Heart left ventricle (tissue), 16 donors: ENCODE measurements around the gene KRT38. TPM values are rescaled to one million over a fixed set of nuclear protein-coding genes. Genes with fewer than 3 reads are reported as not detected.

Experiments used
- ATAC-seq, 4 donors: fragments of 200-7000 bp; cut with Tn5 transposase; one replicate each; pipeline ENCODE4 v1.9.1; 2020 to 2022; ENCODE audit warnings: moderate library complexity in 4 of 4, mild to moderate bottlenecking in 3 of 4, moderate number of reproducible peaks in 1 of 4
- DNase-seq, 5 donors: peaks; one replicate each; pipeline ENCODE4 v3.0.0-alpha.2; 2020
- H3K27ac ChIP-seq, 12 donors: fragments of 200-600 bp; sonication (generic) in 4 of 12; one replicate each; pipeline versions ENCODE4 v1.5.0 to v1.8.0; 2016 to 2022; ENCODE audit warnings: mild to moderate bottlenecking in 2 of 12
- H3K27me3 ChIP-seq, 9 donors: fragments of 200-600 bp; sonication (generic) in 2 of 9; one replicate each; pipeline versions ENCODE4 v1.5.1 to v1.8.0; 2016 to 2022; ENCODE audit warnings: mild to moderate bottlenecking in 3 of 9
- H3K36me3 ChIP-seq, 9 donors: fragments of 200-600 bp; sonication (generic) in 2 of 9; one replicate each; pipeline versions ENCODE4 v1.5.0 to v1.8.0; 2018 to 2022; ENCODE audit warnings: mild to moderate bottlenecking in 2 of 9
- H3K4me1 ChIP-seq, 12 donors: fragments of 200-600 bp; sonication (generic) in 4 of 12; one replicate each; pipeline versions ENCODE4 v1.5.0 to v1.8.0; 2016 to 2022; ENCODE audit warnings: mild to moderate bottlenecking in 3 of 12
- H3K4me3 ChIP-seq, 12 donors: fragments of 200-600 bp; sonication (generic) in 4 of 12; one replicate each; pipeline versions ENCODE4 v1.5.0 to v1.8.0; 2017 to 2022; ENCODE audit warnings: mild to moderate bottlenecking in 9 of 12, moderate library complexity in 4 of 12
- H3K9me3 ChIP-seq, 12 donors: fragments of 200-600 bp; sonication (generic) in 4 of 12; one replicate each; pipeline versions ENCODE4 v1.5.0 to v1.8.0; 2016 to 2022; ENCODE audit warnings: mild to moderate bottlenecking in 1 of 12
- POLR2A ChIP-seq, 2 donors: fragments of 450-650 bp; IDR thresholded peaks; one replicate each; pipeline ENCODE4 v1.6.1; 2017; ENCODE audit warnings: antibody characterized with exemption in 2 of 2, mild to moderate bottlenecking in 2 of 2, moderate library complexity in 2 of 2
- WGBS, 4 donors: extraction: QIAGEN DNeasy Blood & Tissue Kit in 2 of 4; methylation state at CpG; one replicate each; pipeline versions ENCODE4 v1.1.5 to v1.1.7; 2013 to 2018; 5-methylcytosine and 5-hydroxymethylcytosine counted together
- intact Hi-C, 10 donors: fragments of 100-400 bp; cut with DNase I; formaldehyde crosslinking; loops; one replicate each; pipeline versions ENCODE4 v1.11.1 to v1.14.2; 2022
- polyA plus RNA-seq, 2 donors: library from polyadenylated mRNA; stranded (reverse); fragments of 200-250 nt; gene quantifications; one replicate each; pipeline ENCODE4 v1.2.3, GENCODE V29; 2013
- total RNA-seq, 9 donors: library from RNA; depleted of rRNA in 2 of 9; stranded (reverse); fragments of >200 nt in 2 of 9; fragmentation: NEBNext Ultra II Directional in 3 of 9; extraction: Animal tissue kit (Norgen Biotek cat#: 25700) in 3 of 9; gene quantifications; one replicate each; pipeline versions ENCODE4 v1.1.0 to v1.2.4, GENCODE V29; 2016 to 2023
- TF ChIP-seq, protein P1 (sequence below), 12 donors: fragments of 200-600 bp; sonication (generic) in 4 of 12; IDR thresholded peaks; one replicate each; pipeline versions ENCODE4 v1.5.0 to v1.8.0; 2018 to 2022; ENCODE audit warnings: antibody characterized with exemption in 12 of 12, mild to moderate bottlenecking in 5 of 12
- donor health status: ischemic (EF 13 %, LVEDD 7.1; RV severe dilation, severe dysfunction).
- donor health status: healthy with polysubstance abuse.
- donor health status: DM: no; HTN: yes; CAD: no.
- donor health status: DM: no; HTN: no; CAD: no.
- donor health status: ischemic (EF 25% LVEDD 6.9; RV normal size, moderate dysfunction).
- donor health status: ischemic (EF 25% LVEDD 5.7; RV mildly dilated, moderate dysfunction).
- donor health status: healthy.
- donor health status: DM: yes; HTN: yes; CAD: no.
- donor health status: ischemic (EF 35%, LVEDD 5.7; RV mildly dilated, moderate dysfunction).
- donor health status: nonischemic (EF 11% LVEDD 7.7; RV severe dilation, severe dysfunction).
- donor health status: DM: yes; HTN: yes; CAD: no.
- donor health status: PGD.
- donor health status: ischemic (EF 29% LVEDD 5.4; RV normal size, mild dysfunction).
- donor health status: nonischemic (EF 23%, LVEDD 6.1; RV moderate dilation, normal function).

KRT38 gene
- total and polyA plus RNA-seq, 11 donors = not detected

DNA sequence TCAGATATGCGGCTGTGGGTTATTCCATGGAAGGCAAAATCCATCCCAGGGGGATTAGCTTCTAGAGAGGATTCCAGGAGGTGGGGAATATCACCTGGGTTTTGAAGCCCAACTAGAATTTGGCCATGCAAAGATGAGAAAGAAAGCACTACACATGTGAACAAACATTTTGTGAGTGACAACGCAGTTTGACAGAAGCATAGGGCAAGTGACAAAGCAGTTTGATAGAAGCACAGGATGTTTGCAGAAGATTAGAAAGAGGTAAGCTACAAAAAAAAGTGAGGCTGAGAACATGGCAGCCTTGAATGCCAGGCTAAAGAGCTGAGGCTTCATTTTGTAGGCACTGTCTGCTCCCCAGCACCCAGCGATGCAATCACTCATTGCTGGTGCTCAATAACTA is 12.3 kb upstream of the KRT38 start:
- TF ChIP-seq, protein P1, sequence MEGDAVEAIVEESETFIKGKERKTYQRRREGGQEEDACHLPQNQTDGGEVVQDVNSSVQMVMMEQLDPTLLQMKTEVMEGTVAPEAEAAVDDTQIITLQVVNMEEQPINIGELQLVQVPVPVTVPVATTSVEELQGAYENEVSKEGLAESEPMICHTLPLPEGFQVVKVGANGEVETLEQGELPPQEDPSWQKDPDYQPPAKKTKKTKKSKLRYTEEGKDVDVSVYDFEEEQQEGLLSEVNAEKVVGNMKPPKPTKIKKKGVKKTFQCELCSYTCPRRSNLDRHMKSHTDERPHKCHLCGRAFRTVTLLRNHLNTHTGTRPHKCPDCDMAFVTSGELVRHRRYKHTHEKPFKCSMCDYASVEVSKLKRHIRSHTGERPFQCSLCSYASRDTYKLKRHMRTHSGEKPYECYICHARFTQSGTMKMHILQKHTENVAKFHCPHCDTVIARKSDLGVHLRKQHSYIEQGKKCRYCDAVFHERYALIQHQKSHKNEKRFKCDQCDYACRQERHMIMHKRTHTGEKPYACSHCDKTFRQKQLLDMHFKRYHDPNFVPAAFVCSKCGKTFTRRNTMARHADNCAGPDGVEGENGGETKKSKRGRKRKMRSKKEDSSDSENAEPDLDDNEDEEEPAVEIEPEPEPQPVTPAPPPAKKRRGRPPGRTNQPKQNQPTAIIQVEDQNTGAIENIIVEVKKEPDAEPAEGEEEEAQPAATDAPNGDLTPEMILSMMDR (IDR thresholded peaks at IDR 0.05) = no peak
- no peak for TF ChIP-seq POLR2A (IDR thresholded peaks at IDR 0.05)
- Histone ChIP-seq H3K27me3 (peaks cover 0 to 30% (median 5%) of the 10 kb centered on the region in 9 donors), H3K9me3 (peaks cover 0 to 8% (median 0%) of the 10 kb centered on the region in 12 donors), H3K4me3 (no peak overlapping the region), H3K36me3 (no peaks in the 10 kb centered on the region), H3K27ac (no peak overlapping the region), H3K4me1 (no peaks in the 10 kb centered on the region)
- intact Hi-C loops = no loop called here
- ATAC-seq (no peak), DNase-seq (no peak)
- WGBS, 4 donors = 88 to 92% (median 89%) methylated on average over 3 of the region's 3 CpGs

DNA sequence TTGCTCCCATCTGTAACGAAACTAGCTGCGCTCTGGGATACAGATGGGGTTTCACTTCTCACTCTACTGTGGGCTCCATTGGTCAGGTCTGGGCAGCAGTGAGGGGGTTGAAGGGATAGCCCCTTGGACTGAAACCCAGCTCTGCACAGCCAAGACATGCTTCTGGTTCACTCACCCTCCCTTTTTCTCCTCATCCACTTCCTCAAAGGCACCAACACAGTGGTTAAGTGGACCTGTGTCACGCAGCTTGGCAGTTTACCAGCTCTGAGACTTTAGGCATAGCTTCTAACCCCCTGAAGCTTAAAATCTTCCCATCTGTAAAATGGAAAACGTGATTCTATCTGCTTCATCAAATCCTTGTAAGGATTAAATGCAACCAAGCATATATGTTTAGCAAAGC is 11.5 kb upstream of the KRT38 start:
- WGBS, 4 donors = 53 to 61% (median 57%) methylated on average over 4 of the region's 4 CpGs
- Histone ChIP-seq H3K27ac (no peak overlapping the region), H3K36me3 (no peaks in the 10 kb centered on the region), H3K27me3 (peaks cover 0 to 35% (median 5%) of the 10 kb centered on the region in 9 donors), H3K9me3 (peaks cover 0 to 8% (median 0%) of the 10 kb centered on the region in 12 donors), H3K4me1 (no peaks in the 10 kb centered on the region), H3K4me3 (no peak overlapping the region)
- intact Hi-C loops = no loop called here
- DNase-seq (no peak), ATAC-seq (no peak)
- no peak for TF ChIP-seq POLR2A (IDR thresholded peaks at IDR 0.05)
- TF ChIP-seq, protein P1 (IDR thresholded peaks at IDR 0.05) = no peak

DNA sequence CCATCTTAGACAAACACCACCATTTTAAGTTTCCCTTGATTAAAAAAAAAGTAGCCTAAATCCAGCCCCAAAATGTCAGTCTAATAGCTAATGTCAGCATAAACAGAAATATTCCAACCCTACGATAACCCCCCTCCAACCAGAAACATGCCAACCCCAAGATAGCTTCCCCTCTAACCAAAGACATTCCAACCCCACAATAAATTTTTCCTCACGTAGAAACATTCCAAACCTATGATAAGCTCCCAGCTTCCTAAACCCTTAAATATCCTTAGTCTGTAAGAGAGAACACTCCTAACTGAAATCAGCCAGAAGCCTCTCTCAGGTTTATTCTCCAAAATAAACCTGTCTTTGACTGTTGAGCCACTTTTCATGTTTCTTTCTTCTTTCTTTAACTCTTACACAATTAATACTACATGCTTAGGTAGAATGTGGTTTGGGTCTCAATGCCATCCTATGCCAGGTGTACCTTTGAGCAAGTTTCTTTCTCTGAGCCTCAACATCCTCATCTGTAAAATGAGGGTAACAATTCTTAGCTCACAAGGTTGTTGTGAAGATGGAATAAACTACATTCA is 10.5 kb upstream of the KRT38 start:
- WGBS, 4 donors = 52 to 63% (median 56%) methylated on average over 2 of the region's 2 CpGs
- Histone ChIP-seq H3K27ac (no peak overlapping the region), H3K27me3 (peaks cover 0 to 39% (median 5%) of the 10 kb centered on the region in 9 donors), H3K4me1 (no peaks in the 10 kb centered on the region), H3K4me3 (no peak overlapping the region), H3K36me3 (no peaks in the 10 kb centered on the region), H3K9me3 (peaks cover 0 to 8% (median 0%) of the 10 kb centered on the region in 12 donors)
- intact Hi-C loops = no loop called here
- no peak for TF ChIP-seq POLR2A (IDR thresholded peaks at IDR 0.05)
- TF ChIP-seq, protein P1 (IDR thresholded peaks at IDR 0.05) = no peak
- no peak for ATAC-seq
- no peak for DNase-seq

DNA sequence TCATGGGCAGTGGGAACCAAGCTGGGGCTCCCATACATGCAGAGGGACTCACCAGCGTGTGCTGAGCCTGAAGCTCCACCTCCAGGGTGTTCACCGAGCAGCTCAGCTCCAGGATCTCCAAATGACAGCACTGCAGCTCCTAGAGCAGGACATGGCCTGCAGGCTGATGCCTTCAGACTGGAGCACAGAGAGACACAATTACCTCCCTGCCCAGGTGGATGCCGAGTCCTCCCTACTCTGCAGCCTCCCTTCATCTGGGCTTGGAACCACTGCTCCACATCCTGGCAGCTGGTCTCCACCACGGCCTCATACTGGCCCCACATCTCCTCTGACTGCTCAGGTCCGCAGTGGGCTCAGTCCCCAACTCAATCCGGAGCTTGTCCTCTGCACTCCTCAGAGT is 8.2 kb upstream of the KRT38 start:
- TF ChIP-seq, protein P1 (IDR thresholded peaks at IDR 0.05) = no peak
- TF ChIP-seq POLR2A (IDR thresholded peaks at IDR 0.05) = no peak
- H3K9me3 ChIP-seq = peaks cover 0 to 8% (median 0%) of the 10 kb centered on the region in 12 donors
- peaks cover 0 to 39% (median 6%) of the 10 kb centered on the region in 9 donors for H3K27me3 ChIP-seq
- intact Hi-C loops = no loop called here
- H3K4me3 ChIP-seq = no peak overlapping the region
- H3K36me3 ChIP-seq = no peaks in the 10 kb centered on the region
- no peak for ATAC-seq
- no peaks in the 10 kb centered on the region for H3K4me1 ChIP-seq
- H3K27ac ChIP-seq = no peak overlapping the region
- no peak for DNase-seq
- 61 to 82% (median 77%) methylated on average over 6 of the region's 6 CpGs for WGBS, 4 donors
